ENCODE results near the gene GUCY1A2.

DNA sequence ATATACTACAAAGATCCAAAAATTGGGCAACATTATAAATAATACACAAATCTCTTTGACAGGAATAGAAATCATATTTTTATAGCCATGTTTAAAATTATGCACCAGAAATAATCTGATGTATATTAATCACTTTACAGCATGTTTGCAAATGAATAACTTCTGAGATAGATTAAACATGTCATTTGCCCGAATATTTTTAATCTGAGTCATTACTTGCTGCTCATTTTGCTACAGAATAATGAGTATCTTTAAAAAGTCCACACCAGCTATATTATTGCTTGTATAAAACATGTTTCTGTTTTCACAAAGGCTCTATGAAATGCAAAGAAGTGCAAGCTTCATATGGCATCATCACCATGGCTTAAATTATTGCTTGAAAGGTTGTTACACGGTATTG is 336.8 kb downstream of the GUCY1A2 start:
- TF ChIP-seq, protein P1, sequence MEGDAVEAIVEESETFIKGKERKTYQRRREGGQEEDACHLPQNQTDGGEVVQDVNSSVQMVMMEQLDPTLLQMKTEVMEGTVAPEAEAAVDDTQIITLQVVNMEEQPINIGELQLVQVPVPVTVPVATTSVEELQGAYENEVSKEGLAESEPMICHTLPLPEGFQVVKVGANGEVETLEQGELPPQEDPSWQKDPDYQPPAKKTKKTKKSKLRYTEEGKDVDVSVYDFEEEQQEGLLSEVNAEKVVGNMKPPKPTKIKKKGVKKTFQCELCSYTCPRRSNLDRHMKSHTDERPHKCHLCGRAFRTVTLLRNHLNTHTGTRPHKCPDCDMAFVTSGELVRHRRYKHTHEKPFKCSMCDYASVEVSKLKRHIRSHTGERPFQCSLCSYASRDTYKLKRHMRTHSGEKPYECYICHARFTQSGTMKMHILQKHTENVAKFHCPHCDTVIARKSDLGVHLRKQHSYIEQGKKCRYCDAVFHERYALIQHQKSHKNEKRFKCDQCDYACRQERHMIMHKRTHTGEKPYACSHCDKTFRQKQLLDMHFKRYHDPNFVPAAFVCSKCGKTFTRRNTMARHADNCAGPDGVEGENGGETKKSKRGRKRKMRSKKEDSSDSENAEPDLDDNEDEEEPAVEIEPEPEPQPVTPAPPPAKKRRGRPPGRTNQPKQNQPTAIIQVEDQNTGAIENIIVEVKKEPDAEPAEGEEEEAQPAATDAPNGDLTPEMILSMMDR (IDR thresholded peaks at IDR 0.05): no peak
- TF ChIP-seq POLR2A (IDR thresholded peaks at IDR 0.05): no peak
